H54 (cell line): ENCODE measurements around the gene PASD1.

Experiments
- DNase-seq: peaks from one replicate; pipeline ENCODE4 v3.0.0; 2011; ENCODE audit warnings: low spot score, mixed read lengths; ENCODE audit not compliant: insufficient read length
- FAIRE-seq: peaks from 3 replicates; lab custom pipeline; 2011; peaks lifted over from hg19 to GRCh38; lab: Jason Lieb, UNC
- POLR2A ChIP-seq: IDR thresholded peaks from 2 replicates; pipeline ENCODE4 v1.6.1; 2011; ENCODE audit warnings: low read depth, mild to moderate bottlenecking, low read length

The PASD1 gene

GRCh38 chrX:151702026-151702714, 138.7 kb downstream of the PASD1 start:
- DNase-seq (no peak), FAIRE-seq (no peak)
- no peak for TF ChIP-seq POLR2A

DNA sequence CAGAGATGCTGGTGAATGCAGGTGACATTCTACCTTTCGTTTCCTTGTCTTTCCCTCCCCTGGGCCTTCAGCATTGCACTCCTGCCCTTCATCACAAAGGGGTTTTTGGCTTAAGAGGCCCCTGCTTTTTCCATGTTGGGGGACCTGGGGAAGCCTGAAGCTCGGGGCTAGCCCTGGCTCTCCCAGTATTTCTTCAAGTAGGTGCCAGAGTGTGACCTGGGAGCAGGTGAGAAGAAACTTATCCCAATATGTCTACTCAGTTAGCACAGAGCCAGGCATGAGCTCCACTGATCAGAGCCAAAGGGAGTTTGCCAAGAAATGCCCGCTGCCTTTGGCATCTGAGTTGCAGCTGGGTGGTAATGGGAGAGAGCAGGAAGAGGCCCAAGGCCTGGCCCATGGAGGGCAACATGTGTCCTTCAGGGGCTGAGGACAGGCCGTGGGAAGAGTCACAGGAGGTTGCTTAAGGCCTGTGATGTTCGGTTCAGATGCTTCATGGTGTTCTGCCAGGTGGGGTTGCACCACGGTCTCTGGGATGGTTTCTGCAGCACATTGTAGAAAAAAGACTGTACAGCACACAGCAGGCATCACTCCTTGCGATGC, 139.4 kb downstream of the PASD1 start:
- TF ChIP-seq POLR2A: no peak
- DNase-seq: no peak

DNA sequence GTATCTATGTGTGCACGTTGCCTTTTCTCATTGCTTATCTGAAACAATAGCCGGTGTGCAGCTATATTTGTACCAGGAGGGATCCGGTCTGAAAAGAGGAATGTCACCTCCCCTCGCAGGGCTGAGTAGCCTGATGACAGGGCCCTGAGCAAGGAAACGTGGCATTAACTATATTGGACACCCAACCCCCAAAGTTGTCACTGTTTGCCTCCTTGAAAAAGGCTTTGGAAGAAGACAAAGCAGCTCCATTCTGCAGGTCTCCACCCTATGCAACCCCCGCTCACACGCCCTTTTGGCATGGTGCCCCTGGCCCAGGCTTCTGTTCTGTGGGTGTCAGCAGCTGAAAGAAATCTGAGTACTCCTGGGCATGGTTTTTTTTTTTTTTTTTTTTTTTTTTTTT, 140.0 kb downstream of the PASD1 start:
- FAIRE-seq (no peak), DNase-seq (no peak)
- no peak for TF ChIP-seq POLR2A

More for the DNA sequence above, 139.4 kb downstream of the PASD1 start:
- FAIRE-seq: no peak

DNA sequence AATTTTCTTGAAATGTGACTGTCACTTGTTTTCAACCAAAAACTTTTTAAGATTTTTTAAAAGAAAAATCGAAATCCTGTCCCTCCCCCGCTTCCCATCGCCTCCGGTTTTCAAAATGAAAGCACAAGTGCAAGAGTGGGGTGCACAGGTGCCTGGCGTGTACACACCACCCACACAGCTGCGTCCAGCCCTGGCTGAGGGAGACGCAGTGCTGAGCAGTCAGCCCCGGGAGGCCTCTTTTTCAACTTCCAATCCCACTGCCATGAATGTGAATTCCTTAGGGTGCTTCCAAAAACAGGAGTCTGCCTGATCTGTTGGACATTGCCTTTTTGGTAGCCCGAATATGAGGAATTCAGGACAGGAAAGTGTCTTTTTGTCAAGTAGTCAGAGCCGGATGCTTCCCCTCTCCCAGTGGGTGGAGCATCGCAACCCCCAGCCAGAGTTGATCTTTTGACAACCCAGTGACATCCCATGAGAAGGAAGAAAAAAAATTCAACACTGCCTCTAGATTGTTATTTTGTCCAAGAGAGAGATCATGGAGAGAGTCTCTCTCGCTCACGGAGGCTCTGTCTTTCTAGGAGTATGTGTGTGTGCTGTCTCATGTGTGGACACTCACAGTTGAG, 140.7 kb downstream of the PASD1 start:
- FAIRE-seq: no peak
- TF ChIP-seq POLR2A: no peak

DNA sequence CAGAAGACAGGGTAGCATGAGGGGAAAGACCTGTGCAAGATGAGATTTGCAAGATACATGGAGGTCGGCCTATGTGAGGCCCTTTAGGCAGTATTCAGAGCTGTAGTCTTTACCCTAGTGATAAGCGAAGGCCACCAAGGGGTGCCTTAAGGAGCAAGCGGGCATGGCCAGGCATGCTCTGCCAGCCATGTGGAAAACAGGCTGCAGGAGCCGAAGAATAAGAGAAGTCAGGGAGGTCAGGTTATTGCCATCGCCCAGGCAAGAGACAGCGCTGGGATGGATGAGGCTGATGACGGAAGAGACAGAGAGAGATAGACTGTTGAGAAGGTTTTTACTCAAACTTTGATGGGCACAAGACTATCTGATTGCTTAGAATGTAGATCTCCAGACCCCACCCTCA, 145.3 kb downstream of the PASD1 start:
- DNase-seq (no peak), FAIRE-seq (no peak)
- no peak for TF ChIP-seq POLR2A

More for the DNA sequence above, 140.7 kb downstream of the PASD1 start:
- no peak for DNase-seq

- FAIRE-seq (no peak), DNase-seq (no peak)
- no peak for TF ChIP-seq POLR2A
These were observed 147.0 kb downstream of the PASD1 start for GRCh38 chrX:151710457-151710856.

GRCh38 chrX:151711154-151711553, 147.7 kb downstream of the PASD1 start:
- FAIRE-seq: no peak
- TF ChIP-seq POLR2A: no peak
- DNase-seq: no peak

- FAIRE-seq (no peak), DNase-seq (no peak)
- TF ChIP-seq POLR2A: no peak
These were observed 148.3 kb downstream of the PASD1 start for GRCh38 chrX:151711787-151712186.

GRCh38 chrX:151712253-151712652, 148.8 kb downstream of the PASD1 start:
- TF ChIP-seq POLR2A: no peak
- no peak for DNase-seq
- FAIRE-seq: no peak

DNA sequence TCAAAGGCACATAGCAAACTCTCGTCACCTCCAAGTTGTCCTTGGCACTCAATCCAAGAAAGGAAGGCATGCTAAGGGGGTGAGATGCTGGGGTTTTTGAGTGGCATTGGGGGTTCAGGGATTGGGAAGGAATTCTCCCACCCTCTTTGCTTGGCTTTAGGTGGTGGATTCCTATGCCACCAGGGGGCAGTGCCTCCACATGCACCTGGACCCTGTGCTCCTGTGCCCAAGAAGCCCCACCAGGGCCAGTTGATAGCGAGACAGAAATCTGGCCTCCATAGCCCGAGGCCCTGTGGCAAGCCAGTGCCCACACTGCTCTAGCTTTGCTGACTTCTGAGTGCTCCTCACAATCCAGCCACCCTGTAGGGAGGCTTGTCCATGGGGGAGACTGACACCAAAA, 150.4 kb downstream of the PASD1 start:
- TF ChIP-seq POLR2A: no peak
- no peak for FAIRE-seq
- peak; percentile 42 for DNase-seq

DNA sequence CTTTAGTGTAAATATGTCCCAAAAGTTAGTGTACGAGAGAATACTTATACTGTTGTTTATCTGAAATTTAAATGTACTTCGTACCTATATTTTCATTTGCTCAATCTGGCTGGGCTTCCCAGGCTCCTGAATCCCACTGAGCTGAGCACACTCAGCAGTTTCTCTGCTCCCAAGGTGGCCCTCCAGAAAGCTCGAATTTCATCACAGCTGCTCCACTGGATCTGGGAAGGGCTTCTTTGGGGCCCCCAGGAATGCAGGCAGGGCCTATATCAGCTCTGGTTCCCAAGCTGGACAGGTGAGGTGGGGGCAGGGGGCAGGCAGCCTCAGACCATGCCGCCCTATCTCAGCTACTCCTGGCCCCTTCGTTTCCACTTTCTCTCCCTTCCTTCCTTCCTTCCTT, 150.9 kb downstream of the PASD1 start:
- FAIRE-seq (no peak), DNase-seq (no peak)
- no peak for TF ChIP-seq POLR2A

GRCh38 chrX:151715752-151716151, 152.3 kb downstream of the PASD1 start, which contains the start of gene FATE1:
Gene FATE1 (plus strand): TSS chrX:151716035. CDS start chrX:151716120, 85 bp downstream.
- DNase-seq: no peak
- TF ChIP-seq POLR2A: no peak
- no peak for FAIRE-seq

DNA sequence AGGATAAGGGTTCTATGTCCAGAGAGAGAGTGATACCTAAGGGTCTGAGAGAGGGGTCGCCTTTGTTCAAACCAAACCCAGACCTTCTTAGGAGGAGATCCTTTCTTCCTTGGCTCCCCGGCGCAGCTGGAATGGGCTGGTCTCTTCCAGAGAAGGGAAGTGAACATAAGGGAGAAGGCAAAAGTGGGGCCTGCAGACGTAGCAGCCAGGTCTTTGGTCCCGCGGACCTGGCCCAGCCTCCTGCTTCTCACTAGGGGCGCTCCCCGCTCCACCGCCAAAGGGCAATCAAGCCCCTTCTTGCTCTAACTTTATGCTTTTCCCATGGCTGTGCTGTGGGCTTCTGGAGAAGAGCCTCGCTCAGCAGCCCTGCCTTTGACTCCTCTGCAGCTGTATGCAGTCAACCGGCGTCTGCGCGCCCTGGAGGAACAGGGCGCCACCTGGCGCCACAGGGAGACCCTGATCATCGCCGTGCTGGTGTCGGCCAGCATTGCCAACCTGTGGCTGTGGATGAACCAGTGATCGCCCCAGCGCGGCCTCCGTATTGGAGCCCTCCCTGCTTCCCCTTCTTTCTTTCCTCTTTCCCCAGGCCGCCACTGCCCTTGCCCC, 158.9 kb downstream of the PASD1 start:
- no peak for DNase-seq
- FAIRE-seq: no peak
- no peak for TF ChIP-seq POLR2A

- no peak for TF ChIP-seq POLR2A
- FAIRE-seq: no peak
- no peak for DNase-seq
These were observed 159.8 kb downstream of the PASD1 start for GRCh38 chrX:151723156-151723760.
